ENCODE measurements around the gene FHL2. TPM values are rescaled to one million over a fixed set of nuclear protein-coding genes. Genes with fewer than 3 reads are reported as not detected.

Gene FHL2
- polyA plus RNA-seq, 1 donor (not counting 4 experiments of a cell fraction or from before 2014, with no cell fraction given), result 132 TPM

GRCh38 chr2:105388971-105389381 is 9.9 kb downstream of the FHL2 start:
- peaks cover 27% of the 10 kb centered on the region for H4K20me1 ChIP-seq (ENCODE audit: control insufficient read depth, extremely low read depth, insufficient read depth, low read length)
- H3K4me3 ChIP-seq (ENCODE audit: control insufficient read depth in 2 of 3, extremely low read depth in 1 of 3, insufficient read depth in 2 of 3, low read depth in 1 of 3, low read length in 3 of 3), result no peak overlapping the region
- no peaks in the 10 kb centered on the region for H3K9me3 ChIP-seq (ENCODE audit: control insufficient read depth, low read depth, low read length)
- TF ChIP-seq EZH2 (IDR thresholded peaks at IDR 0.05; ENCODE audit: low read length), result no peak
- no peak for TF ChIP-seq CTCF (optimal IDR thresholded peaks at IDR 0.05 in 1 of 3, IDR thresholded peaks at IDR 0.05 in 1 of 3, conservative IDR thresholded peaks at IDR 0.05 in 1 of 3; ENCODE audit: extremely low read depth in 1 of 3, insufficient read depth in 2 of 3, low read length in 3 of 3)
- no peaks in the 10 kb centered on the region for H3K27me3 ChIP-seq (ENCODE audit: control insufficient read depth, extremely low read depth, insufficient read depth, low read length)
- H3K9ac ChIP-seq (ENCODE audit: control insufficient read depth, extremely low read depth, insufficient read depth, low read length), result no peak overlapping the region
- H3K4me2 ChIP-seq (ENCODE audit: control insufficient read depth, extremely low read depth, insufficient read depth, low read depth, low read length), result no peak overlapping the region
- no peak overlapping the region for H2AFZ ChIP-seq (ENCODE audit: control insufficient read depth, low read length)
- H3K9me1 ChIP-seq (ENCODE audit: control insufficient read depth, extremely low read depth, insufficient read depth, low read length), result peaks cover 9% of the 10 kb centered on the region
- peaks cover 28% of the 10 kb centered on the region for H3K4me1 ChIP-seq (ENCODE audit: control insufficient read depth, extremely low read depth, insufficient read depth, low read length)
- H3K27ac ChIP-seq (ENCODE audit: control insufficient read depth, insufficient read depth, low read length), result no peak overlapping the region
- dilution Hi-C loops (cut with MboI; ENCODE audit: extremely low pct_ligation_motif_present, low sequenced_read_pairs), result no loop called here
- DNase-seq (ENCODE audit: low read depth, low spot score) (no peak), FAIRE-seq (no peak)
- H3K36me3 ChIP-seq (ENCODE audit: control insufficient read depth in 2 of 2, extremely low read depth in 1 of 2, insufficient read depth in 2 of 2, low read length in 2 of 2), result peaks cover 32 to 58% of the 10 kb centered on the region in 2 experiments
- H3K79me2 ChIP-seq (ENCODE audit: control insufficient read depth, insufficient read depth, low read length), result peaks cover 94% of the 10 kb centered on the region

- H2AFZ ChIP-seq (ENCODE audit: control insufficient read depth, low read length), result no peak overlapping the region
- dilution Hi-C loops (cut with MboI; ENCODE audit: extremely low pct_ligation_motif_present, low sequenced_read_pairs), result no loop called here
- H3K4me2 ChIP-seq (ENCODE audit: control insufficient read depth, extremely low read depth, insufficient read depth, low read depth, low read length), result no peak overlapping the region
- no peak overlapping the region for H3K9ac ChIP-seq (ENCODE audit: control insufficient read depth, extremely low read depth, insufficient read depth, low read length)
- H3K27ac ChIP-seq (ENCODE audit: control insufficient read depth, insufficient read depth, low read length), result no peak overlapping the region
- DNase-seq (ENCODE audit: low read depth, low spot score) (no peak), FAIRE-seq (no peak)
- H3K36me3 ChIP-seq (ENCODE audit: control insufficient read depth in 2 of 2, extremely low read depth in 1 of 2, insufficient read depth in 2 of 2, low read length in 2 of 2), result peaks cover 35 to 51% of the 10 kb centered on the region in 2 experiments
- H3K9me3 ChIP-seq (ENCODE audit: control insufficient read depth, low read depth, low read length), result no peaks in the 10 kb centered on the region
- no peak overlapping the region for H3K4me3 ChIP-seq (ENCODE audit: control insufficient read depth in 2 of 3, extremely low read depth in 1 of 3, insufficient read depth in 2 of 3, low read depth in 1 of 3, low read length in 3 of 3)
- no peak for TF ChIP-seq EZH2 (IDR thresholded peaks at IDR 0.05; ENCODE audit: low read length)
- H4K20me1 ChIP-seq (ENCODE audit: control insufficient read depth, extremely low read depth, insufficient read depth, low read length), result peaks cover 26% of the 10 kb centered on the region
- peaks cover 85% of the 10 kb centered on the region for H3K79me2 ChIP-seq (ENCODE audit: control insufficient read depth, insufficient read depth, low read length)
- no peaks in the 10 kb centered on the region for H3K27me3 ChIP-seq (ENCODE audit: control insufficient read depth, extremely low read depth, insufficient read depth, low read length)
- H3K9me1 ChIP-seq (ENCODE audit: control insufficient read depth, extremely low read depth, insufficient read depth, low read length), result peaks cover 9% of the 10 kb centered on the region
- peaks cover 19% of the 10 kb centered on the region for H3K4me1 ChIP-seq (ENCODE audit: control insufficient read depth, extremely low read depth, insufficient read depth, low read length)
These were observed 11.6 kb downstream of the FHL2 start for GRCh38 chr2:105387225-105387624.
